Activated CD8-positive, alpha-beta memory T cell treated with anti-CD3 and anti-CD28 coated beads for 24 hours (primary cell): ENCODE measurements around the gene NCKAP5.

Experiments used
- DNase-seq: peaks from one replicate; pipeline ENCODE4 v3.0.0-alpha.2; 2020

NCKAP5 gene

DNA sequence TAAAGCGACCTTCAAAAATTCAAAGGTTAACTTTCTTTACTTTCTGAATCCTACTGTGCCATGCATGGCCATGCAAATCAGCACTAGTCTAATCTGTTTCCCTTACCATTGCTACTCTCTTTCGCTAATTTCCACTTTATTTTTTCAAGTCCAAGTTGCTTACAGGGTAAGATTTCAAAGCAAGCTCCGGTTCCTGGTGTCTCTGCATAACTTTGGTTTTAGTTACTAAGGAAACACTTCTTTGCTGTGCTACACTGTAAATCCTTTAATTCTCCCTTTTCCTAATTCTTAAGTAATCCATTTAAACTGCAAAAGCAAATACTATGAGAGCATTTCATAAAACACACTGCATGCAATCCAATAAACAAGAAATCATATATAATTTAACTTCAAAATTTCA is 514.7 kb downstream of the NCKAP5 start:
- no peak for DNase-seq

DNA sequence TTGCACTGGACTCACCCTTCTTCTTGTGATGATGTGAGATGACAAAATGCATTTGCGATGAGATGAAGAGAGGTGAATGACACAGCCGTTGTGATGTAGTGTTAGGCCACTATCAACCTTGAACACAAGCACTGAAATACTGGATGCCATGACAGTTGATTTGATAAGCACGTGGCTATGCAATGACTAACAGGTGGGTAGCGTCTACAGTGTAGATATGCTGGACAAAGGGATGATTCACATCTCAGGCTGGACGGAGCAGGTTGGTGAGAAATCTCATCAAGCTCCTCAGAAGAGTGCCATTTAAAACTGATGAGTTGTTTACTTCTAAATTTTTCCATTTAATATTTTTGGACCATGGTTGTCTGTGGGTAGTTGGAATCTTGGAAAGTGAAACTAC is 522.5 kb downstream of the NCKAP5 start:
- DNase-seq, result no peak

DNA sequence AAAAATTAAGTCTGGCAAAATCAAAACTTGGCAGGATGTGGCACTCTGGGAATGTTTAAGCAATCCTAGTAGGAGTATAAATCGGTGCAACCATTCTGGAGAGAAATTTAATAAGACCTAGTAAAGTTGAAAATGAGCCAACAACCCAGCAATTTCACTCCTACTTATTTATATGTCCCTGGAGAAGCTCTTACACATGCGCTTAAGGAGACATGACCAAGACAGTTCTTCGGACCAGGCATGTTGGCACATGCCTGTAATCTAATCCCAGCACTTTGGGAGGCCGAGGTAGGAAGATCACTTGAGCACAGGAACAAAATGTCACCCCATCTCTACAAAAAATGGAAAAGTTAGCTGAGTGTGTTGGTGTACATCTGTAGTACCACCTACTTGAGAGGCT is 523.7 kb downstream of the NCKAP5 start:
- DNase-seq, result no peak

DNA sequence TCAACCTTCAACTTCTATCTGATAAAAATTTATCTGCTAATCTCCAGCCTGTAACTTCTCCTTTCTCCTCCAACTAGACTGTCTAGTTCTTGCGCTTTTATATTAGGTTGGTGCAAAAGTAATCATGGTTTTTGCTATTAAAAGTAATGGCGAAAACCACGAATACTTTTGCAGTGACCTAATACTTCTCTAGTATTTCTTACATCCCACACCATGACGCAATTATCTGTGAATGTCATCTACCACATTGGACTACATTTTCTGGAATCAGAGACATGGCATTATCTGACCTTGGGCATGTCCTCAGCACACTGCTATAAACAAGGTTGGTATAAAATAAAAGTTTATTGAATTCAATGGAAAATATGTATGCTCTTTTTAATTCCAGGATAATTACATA is 528.1 kb downstream of the NCKAP5 start:
- no peak for DNase-seq

DNA sequence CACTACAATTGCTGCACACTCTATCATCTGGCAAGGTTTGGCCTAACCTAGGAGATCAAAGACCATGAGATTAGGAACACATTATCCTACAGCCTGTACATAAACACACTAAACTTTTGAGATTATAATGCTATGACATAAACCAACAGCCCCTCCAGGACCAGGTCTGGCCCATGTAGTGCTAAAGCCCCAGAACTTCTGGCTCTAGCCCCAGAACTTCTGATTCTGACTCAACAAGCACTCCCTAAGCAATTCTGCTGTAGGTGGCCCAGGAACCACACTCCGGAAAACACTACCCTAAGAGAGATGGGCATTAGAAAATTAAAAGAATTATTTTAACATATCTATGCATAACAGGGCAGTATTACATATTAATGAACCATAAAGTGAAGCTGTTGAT is 528.7 kb downstream of the NCKAP5 start:
- no peak for DNase-seq

DNA sequence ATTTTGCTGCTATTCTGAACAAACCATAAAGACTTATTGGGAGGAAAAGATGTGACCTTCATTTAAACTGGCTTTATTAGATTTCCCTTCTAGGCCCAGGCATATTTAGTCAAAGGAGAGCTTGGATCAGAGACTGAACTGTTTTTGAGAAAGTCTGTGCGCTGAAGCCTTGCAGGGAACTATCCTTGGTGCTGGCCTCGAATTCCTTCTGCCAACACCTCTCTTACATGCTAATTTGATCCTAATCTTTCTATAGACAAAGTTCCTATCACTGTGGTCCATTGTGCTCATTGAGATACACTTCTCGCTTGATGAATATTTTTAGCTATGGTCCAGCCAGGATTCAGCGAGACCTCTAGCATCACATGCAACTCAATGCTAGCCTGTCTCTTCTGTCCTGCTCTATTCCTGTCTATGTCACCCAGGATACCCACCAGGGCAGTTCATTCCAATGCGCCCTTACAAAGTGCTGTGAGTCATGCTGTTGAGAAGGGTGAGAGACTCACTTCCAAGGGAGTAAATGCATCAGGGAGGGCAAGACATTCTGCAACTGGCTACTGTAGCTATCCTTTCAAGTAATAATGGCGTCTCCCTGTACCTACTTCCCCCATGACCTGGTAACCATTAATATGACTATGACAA is 541.6 kb downstream of the NCKAP5 start:
- DNase-seq, result no peak

DNA sequence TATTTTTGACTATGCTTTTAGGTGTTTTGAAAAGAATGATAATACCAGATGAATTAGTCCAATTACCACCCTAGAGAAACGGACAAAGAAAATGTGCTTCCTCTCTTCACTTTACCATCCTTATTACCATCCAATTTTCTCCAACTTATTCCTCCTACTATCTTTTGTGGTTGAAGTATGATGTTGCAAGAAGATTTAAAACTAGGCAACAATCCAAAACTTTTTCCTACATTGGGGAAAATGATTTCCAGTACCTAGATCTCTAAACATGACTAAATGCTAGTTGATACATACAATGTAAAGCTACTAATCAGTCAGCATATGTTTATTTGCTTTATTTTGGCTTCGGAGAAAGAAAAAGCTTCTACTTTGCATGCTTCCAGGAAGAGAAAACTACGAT is 543.3 kb downstream of the NCKAP5 start:
- no peak for DNase-seq

DNA sequence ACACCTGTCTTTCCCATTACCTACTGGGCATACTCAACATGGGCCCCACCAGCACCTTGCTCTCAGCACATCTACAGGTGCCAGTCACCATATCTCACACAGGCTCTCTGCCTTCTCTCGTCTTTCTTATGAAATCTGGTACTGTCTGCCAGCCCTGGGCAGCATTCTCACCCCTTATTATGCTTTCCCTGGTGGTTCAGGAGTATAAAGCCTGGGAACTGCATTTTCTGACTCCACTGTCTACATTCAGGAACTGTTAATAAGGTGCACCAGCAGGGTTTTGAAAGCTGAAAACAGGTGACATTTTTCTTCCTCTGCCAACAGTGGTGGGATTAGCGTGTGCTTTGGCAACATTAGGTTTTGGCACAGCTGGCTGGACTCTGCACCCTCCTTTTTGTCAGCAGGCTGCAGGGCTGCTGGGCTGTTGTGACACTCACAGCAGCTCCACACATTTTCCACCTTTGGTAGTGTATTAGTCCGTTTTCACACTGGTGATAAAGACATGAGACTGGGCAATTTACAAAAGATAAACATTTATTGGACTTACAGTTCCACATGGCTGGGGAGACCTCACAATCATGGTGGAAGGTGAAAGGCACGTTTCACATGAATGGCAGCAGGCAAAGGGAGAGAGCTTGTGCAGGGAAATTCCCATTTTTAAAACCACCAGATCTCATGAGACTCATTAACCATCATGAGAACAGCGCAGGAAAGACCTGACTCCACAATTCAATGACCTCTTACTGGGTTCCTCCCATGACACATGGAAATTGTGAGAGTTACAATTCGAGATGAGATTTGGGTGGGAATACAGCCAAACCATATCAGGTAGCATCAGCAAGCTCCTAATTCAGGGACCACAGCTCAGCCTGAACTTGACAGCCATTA is 555.2 kb downstream of the NCKAP5 start:
- no peak for DNase-seq

DNA sequence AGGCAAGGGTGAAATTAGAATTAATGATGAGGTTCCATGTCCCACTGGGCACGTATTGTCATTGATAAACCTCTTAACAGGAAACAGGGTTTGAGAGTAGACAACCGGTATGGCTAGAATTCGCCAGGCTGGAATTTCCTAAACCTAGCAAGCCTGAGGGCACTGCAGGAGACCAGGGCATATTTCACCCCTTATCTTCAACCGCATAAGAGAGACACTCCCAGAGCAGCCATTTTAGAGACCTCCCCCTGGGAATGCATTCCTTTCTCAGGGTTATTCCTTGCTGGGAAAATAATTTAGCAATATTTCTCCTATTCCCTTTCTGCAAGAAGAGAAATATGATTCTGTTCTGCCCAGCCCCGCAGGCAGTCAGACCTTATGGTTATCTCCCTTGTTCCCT is 563.6 kb downstream of the NCKAP5 start:
- no peak for DNase-seq

DNA sequence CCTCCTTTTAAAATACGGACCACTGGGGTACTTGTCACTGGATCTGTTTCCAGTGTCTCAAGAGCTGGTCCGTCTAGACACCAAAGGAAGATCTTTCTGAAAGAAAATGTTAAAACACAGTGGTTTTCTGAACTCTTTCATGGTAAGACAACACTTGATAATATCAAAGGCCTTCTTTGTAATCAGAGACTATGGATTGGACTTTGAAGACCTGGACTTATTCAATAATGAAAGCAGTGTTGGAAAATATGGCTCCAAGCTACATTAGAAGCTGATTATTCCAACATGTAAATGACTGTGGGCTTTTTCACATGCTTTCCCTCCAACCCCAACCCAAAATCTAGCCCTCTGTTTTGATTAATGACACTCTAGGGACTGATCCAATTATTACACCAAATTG is 568.8 kb downstream of the NCKAP5 start:
- no peak for DNase-seq

DNA sequence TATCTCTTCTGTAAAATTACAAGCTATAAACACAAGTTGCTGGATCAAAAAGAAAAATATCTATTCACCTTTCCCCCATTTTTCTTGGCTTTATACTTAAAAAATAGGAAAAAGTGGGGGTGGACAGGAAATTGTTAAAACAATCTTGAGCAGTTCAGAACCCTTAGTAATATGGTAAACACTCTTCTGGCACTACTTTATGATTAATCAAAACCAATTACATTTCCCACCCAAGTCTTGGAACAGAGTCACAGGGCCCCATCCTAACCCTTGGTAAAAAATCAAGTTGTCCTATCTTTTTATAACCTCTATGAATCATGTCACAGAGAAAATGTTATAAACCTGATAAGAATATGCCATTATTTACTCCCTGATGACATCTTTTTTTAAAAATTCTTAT is 570.0 kb downstream of the NCKAP5 start:
- DNase-seq, result no peak

DNA sequence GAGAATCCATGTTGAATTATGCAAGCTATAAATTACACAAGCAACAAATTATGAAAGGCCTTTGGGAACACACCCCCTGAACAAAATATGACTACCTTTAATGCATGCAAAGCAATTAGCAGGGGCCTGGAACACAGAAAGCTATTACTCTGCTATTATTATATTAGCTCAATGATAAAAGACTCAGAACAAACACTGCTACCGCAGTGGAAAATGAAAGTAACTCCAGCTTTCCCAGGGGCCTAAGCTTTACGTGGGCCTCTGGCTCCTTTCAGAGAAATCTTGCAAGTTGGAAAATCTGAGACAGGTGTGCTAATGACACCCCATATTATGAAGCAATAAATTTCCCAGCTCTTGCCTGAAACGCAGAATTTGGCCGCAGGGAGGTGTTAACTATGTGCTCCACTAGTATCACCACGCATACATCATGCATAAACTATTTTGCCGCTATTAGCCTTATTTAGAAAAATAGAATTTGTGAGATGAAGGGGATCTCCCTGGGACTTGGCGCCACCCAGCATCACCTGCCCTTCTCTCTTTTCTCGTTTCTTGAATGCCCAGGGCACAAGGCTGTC is 576.7 kb downstream of the NCKAP5 start:
- DNase-seq, result no peak

DNA sequence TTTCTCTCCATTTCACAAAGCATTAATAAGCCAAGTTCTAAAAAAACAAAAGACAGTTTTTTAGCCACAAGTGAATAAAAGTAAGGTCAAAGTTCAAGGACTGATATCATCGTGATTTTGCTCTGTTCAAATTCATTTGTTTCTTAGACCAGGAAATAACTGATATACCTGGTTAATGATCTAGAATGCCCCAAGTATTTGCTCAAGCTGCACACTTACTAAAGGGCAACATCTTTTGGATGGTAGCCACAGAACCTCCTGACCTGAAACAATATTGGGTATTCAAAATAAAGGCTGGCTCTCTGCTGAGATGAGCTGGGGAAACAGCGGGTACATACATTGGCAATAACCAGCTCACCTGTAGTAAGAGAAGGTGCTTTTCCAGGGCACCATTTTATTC is 583.5 kb downstream of the NCKAP5 start:
- no peak for DNase-seq

DNA sequence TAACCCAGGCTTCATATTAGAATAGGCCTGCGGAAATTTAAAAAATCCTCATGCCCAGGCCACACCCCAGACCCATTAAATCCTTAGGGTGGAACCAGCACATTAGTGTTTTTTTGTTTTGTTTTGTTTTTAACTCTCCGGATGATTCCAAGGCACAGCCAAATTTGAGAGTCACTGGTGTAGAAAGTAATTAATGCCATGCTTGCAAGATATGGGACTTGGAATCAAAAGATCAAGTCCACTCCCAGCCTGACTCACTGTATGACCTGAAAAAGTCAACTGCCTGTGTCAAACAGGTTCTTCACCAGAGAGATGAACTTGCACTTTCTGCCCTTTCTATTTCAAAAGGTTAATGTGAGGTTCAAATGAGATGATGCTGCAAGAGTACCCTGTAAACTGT is 588.0 kb downstream of the NCKAP5 start:
- DNase-seq, result no peak

DNA sequence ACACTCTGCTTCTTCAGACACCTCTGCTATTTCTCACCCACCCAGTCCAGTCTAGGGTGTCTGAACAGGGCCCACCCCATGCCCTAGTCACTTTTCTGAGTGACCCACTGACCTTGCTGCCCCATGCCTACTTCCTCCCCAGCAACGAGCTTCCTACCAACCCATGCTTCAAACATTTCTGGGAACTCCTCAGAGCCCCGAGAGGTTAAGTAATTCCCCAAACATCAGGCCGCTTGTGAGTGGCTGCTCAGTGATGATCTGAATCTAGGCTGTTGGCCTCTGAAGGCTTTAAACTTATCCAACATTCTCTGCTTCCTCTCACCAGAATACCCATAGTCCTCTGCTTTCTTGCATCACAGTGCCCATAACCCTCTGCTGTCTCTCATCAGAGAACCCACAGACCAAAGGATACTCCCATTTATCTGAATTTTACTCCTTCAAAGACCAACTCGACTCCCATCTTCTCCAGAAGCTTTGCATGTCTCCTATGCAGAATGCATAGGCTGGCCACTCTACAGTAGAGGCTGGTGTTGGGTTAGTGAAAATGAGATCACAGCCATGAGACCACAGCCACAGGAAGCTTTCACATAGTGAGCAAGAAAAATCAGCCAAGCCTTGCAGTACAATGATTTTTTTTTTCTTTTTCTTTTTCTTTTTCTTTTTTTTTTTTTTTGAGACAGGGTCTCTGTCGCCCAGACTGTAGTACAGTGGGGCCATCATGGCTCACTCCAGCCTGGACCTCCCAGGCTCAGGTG is 588.7 kb downstream of the NCKAP5 start:
- no peak for DNase-seq

DNA sequence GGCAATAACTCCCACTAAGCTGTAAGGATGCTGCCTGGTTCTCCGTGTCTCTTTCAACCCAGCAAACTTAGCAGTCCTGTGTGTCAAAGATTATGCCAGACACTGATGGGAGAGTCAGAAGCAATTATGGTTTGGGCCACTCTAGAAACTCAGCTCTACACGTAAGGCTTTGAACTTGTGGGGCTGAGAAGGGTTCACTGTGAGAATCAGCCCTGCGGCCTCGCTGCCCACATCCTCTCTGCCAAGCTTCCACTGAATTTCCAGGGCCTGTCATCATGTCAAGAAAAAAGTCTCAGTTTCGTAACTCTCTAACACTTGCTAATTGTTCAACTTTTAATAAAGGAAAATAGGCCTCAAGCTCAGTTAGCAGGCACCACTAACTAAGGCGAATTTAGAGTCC is 589.4 kb downstream of the NCKAP5 start:
- no peak for DNase-seq

DNA sequence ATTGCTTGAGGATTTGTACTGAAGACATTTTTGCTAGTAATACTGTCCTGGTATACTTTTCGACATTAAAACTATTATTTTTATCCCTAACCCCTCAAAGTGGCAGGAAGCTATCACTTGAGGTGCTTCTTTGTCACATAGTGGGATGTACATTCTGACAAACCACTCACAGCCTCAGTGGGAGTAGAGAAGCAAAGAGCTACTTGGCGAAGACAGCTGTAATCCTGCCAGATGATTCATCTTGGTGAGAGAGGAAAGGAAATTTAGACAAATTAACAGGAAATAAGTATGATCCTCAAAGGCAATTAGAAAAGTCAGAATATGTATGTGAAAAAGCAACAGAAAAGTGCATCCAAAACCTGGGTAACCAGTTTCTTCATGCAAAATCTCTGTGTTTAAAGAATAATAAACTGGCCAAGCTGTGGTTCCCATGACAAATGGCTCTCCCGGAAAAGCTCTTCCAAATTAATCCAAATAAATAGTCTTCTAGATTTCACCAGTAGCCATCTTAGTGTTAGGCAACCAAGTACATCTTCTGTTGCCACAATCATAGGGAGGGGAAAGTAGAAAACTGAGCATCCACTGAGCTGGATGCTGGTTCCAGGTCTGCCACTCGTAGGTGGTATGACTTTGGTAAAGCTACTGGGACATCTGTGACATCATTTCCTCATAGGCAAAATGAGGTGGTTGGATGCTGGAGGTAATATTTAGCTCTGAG is 590.3 kb downstream of the NCKAP5 start:
- no peak for DNase-seq

DNA sequence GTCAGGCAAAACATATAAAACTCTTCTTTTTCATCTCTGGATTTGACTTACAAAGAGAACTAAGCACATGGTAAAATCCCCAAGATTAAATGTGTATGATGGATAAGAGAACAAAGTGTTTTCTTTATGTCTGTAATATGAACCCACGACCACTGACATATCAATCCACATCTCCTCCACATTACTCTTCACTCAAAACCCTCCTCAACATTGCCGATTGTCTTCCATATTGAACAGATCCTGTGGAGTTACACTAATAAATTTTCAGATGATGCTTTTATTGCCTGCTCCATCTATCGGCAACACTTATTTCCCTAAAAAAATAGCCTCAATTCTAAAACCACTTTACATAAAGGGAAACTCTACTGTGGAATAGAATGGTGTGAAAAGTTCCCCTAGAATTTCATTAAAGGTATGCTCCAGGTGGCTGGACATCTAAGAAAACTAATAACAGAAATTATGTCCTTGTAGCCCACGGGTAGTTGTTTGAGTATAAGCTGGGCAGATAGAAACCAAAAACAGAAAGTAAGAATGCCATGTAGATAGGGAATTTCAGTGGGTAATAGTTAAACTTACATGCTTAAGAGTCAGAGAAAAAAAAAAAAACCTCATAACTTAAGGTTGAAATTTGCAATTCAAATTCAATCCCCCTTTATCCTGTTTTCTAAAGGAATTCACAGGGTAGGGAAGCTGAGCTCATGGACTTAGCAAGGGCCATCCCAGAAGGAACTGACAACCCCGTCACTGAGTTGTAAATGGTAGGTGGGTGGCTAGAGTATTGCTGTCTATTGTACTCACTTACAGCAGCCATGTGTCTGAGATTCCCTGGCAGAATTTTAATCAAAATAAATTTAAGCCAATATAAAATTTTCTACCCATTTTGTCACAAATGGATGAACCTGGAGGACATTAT is 592.8 kb downstream of the NCKAP5 start:
- DNase-seq, result no peak

DNA sequence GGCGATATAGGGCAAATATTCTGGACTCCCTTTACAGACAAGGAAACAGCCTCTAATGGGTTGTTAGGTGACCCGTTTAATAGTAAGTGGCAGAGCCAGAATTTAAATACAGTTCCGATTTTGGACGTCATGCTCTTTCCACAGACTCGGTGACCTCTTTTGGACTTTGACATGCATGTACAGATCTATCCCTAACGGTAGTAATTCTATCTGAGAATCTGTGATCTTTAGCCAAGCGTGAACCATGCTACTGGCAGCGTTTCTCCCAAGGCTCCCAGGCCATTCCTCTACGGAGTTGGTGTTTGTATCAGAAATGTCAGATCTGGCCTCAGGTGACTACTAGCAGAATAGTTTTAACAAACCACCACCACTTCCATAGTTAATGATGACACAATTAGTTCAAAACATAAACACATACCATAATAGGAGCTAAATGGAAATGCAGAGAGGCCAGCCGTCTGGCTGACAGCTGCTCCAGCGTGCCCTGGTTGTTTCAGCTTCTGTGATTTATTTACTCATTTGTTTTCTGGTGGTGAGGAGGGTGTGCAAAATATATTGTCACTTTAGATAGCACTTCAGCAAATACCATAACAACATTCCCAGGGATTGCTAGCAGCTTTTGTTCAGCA is 593.7 kb downstream of the NCKAP5 start:
- DNase-seq, result no peak

DNA sequence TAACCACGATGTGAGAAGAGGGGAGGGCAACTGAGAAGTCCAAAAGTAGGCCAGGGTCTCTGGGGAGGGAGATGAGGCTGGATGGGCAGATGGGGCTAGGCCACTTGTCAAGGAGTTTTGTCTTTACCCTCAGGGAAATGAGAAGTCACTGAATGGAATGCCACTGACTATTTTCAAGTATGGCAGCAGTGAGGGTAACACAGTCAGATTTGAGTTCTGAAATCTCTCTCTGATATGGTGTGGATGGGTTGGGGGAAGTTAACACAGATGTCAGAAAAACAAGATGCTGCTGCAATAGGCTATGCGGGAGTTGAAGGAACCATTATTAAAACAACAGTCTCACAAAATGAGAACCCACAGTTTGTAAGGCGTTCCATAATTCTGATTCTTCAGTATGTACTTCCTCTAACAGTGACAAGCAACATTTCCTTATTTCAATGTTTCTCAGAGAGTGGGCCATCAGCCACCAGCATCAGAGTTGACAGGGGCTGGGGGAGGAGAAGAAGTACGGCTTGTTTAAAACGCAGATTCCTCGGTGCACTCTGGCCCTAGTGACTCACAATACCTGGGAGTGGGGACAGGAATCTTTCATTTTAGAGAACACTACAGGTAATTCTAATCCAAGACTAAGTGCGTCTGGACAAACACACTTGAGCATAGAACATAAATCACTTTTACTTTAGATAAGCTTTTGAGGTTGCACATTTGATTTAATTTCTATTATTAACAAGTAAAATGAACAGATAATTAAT is 596.8 kb downstream of the NCKAP5 start:
- DNase-seq, result no peak
